Measurements from ENCODE around the gene NSMF. TPM values are rescaled to one million over a fixed set of nuclear protein-coding genes. Genes with fewer than 3 reads are reported as not detected.

Gene NSMF
- polyA plus RNA-seq, 1 of the 3 experiments (the other 2 are of a cell fraction), result 58.8 TPM

DNA sequence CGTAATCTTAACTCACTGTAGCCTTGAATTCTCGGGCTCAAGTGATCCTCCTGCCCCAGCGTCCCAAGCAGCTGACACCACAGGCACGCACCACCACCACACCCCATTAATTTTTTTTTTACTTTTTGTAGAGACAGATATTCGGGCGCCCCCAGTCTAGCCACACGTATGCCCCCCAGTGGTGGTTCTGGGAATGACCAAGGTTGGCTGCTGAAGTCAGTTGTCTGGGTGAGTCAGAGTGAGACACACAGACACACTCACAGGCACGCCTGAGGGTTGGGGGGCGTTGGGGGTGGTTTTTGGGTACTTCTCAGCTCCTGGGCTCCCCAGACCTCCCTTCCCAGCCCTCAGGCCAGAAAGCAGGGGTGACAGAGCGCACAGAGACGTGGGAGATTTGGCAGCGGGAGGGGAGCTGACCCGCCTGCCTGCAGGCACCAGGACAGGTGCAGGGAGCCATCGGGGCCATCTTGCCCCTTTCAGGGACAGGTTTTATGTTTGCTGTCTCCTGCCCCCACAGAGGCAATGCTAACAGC is 13.8 kb downstream of the NSMF start:
- H3K27ac ChIP-seq (ENCODE audit: low read depth in 2 of 2, low read length in 1 of 2), result no peak overlapping the region
- TF ChIP-seq, protein P1, sequence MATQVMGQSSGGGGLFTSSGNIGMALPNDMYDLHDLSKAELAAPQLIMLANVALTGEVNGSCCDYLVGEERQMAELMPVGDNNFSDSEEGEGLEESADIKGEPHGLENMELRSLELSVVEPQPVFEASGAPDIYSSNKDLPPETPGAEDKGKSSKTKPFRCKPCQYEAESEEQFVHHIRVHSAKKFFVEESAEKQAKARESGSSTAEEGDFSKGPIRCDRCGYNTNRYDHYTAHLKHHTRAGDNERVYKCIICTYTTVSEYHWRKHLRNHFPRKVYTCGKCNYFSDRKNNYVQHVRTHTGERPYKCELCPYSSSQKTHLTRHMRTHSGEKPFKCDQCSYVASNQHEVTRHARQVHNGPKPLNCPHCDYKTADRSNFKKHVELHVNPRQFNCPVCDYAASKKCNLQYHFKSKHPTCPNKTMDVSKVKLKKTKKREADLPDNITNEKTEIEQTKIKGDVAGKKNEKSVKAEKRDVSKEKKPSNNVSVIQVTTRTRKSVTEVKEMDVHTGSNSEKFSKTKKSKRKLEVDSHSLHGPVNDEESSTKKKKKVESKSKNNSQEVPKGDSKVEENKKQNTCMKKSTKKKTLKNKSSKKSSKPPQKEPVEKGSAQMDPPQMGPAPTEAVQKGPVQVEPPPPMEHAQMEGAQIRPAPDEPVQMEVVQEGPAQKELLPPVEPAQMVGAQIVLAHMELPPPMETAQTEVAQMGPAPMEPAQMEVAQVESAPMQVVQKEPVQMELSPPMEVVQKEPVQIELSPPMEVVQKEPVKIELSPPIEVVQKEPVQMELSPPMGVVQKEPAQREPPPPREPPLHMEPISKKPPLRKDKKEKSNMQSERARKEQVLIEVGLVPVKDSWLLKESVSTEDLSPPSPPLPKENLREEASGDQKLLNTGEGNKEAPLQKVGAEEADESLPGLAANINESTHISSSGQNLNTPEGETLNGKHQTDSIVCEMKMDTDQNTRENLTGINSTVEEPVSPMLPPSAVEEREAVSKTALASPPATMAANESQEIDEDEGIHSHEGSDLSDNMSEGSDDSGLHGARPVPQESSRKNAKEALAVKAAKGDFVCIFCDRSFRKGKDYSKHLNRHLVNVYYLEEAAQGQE (IDR thresholded peaks at IDR 0.05; ENCODE audit: low read depth, low read length), result no peak
- no peak for TF ChIP-seq RCOR1 (IDR thresholded peaks at IDR 0.05; ENCODE audit: low read length)
- TF ChIP-seq NRF1 (IDR thresholded peaks at IDR 0.05; ENCODE audit: low read depth, low read length), result no peak
- no peak for TF ChIP-seq FOXJ3 (CRISPR knock-in tag; IDR thresholded peaks at IDR 0.05)
- TF ChIP-seq, protein P2, sequence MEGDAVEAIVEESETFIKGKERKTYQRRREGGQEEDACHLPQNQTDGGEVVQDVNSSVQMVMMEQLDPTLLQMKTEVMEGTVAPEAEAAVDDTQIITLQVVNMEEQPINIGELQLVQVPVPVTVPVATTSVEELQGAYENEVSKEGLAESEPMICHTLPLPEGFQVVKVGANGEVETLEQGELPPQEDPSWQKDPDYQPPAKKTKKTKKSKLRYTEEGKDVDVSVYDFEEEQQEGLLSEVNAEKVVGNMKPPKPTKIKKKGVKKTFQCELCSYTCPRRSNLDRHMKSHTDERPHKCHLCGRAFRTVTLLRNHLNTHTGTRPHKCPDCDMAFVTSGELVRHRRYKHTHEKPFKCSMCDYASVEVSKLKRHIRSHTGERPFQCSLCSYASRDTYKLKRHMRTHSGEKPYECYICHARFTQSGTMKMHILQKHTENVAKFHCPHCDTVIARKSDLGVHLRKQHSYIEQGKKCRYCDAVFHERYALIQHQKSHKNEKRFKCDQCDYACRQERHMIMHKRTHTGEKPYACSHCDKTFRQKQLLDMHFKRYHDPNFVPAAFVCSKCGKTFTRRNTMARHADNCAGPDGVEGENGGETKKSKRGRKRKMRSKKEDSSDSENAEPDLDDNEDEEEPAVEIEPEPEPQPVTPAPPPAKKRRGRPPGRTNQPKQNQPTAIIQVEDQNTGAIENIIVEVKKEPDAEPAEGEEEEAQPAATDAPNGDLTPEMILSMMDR (IDR thresholded peaks at IDR 0.05), result peak; percentile 89
- no peak for TF ChIP-seq GATA2 (CRISPR knock-in tag; IDR thresholded peaks at IDR 0.05)
- TF ChIP-seq RAD21 (IDR thresholded peaks at IDR 0.05; ENCODE audit: low read length), result peak; percentile 72
- TF ChIP-seq SMC3 (IDR thresholded peaks at IDR 0.05; ENCODE audit: low read depth, low read length), result peak; percentile 60
- TF ChIP-seq FOSL2 (IDR thresholded peaks at IDR 0.05; ENCODE audit: borderline replicate concordance, low read depth), result peak; percentile 63; the same call in 1 of the 2 replicates
- H3K4me1 ChIP-seq (ENCODE audit: control insufficient read depth in 1 of 2, insufficient read depth in 2 of 2, low read depth in 1 of 2, low read length in 1 of 2), result peaks cover 0 to 10% of the 10 kb centered on the region in 2 experiments; a peak in 2 of 4 replicates
- no peaks in the 10 kb centered on the region for H4K20me1 ChIP-seq (ENCODE audit: insufficient read depth)
- WGBS (ENCODE audit: low lambda C conversion rate), result 8% methylated on average over 10 of the region's 14 CpGs
- no peaks in the 10 kb centered on the region for H3K9me2 ChIP-seq
- ChIA-PET POLR2A (interaction anchor here (0.6 to 0.8 kb wide), 2 partner anchors 16 to 22 kb away, joined by 3 read pairs; partner anchors contain the start of gene NOXA1), CTCF (interaction anchor here (0.7 to 7.0 kb wide), 26 partner anchors 8 to 238 kb away, joined by 3 to 53 read pairs (median 4); partner anchors contain the start of genes EXD3, MRPL41, NOXA1 and NRARP)
- H2AFZ ChIP-seq (ENCODE audit: low read depth), result no peak overlapping the region
- peaks cover 4% of the 10 kb centered on the region; the same call in 1 of the 2 replicates for H3K27me3 ChIP-seq (ENCODE audit: insufficient read depth)
- no peaks in the 10 kb centered on the region for H3K9me3 ChIP-seq
- peak; percentile 83 for DNase-seq
- no peak overlapping the region for H3K4me2 ChIP-seq
- H3K9ac ChIP-seq, result no peak overlapping the region
- peaks cover 3 to 11% of the 10 kb centered on the region in 2 experiments for H3K36me3 ChIP-seq (replicated peaks in 1 of 2; ENCODE audit: control insufficient read depth in 1 of 2, insufficient read depth in 2 of 2, low read length in 1 of 2)
- H3K4me3 ChIP-seq (ENCODE audit: low read depth in 2 of 2, low read length in 1 of 2), result peak overlapping the region in 1 of 2 experiments; percentile 35; a peak in 1 of 4 replicates
- peaks cover 8% of the 10 kb centered on the region for H3F3A ChIP-seq (replicated peaks; ENCODE audit: insufficient read depth)
- H3K79me2 ChIP-seq (ENCODE audit: insufficient read depth), result no peaks in the 10 kb centered on the region
